ENCODE results near the gene ARFGAP2. TPM values are rescaled to one million over a fixed set of nuclear protein-coding genes. Genes with fewer than 3 reads are reported as not detected.
A peak's percentile ranks its signal among the peaks of the same experiment; 100 is the strongest.

Gene ARFGAP2
- total RNA-seq, 1 donor from 2014 or later, result 94.2 TPM

- no peak for ATAC-seq
- intact Hi-C loops (cut with DNase I), result no loop called here
Measured at GRCh38 chr11:47156333-47156732, 20.3 kb downstream of the ARFGAP2 start.

GRCh38 chr11:47155879-47156278 is 20.8 kb downstream of the ARFGAP2 start:
- intact Hi-C loops (cut with DNase I), result no loop called here
- ATAC-seq, result no peak
- no peak for DNase-seq (ENCODE audit: low spot score)

More at GRCh38 chr11:47156333-47156732, 20.3 kb downstream of the ARFGAP2 start:
- DNase-seq (ENCODE audit: low spot score), result no peak

- intact Hi-C loops (cut with DNase I), result loop anchor here (5.0 kb wide), 1 partner anchor 268 kb away; no protein-coding TSS in a partner anchor
- DNase-seq (ENCODE audit: low spot score) (no peak), ATAC-seq (no peak)
Measured at GRCh38 chr11:47154616-47155570, 21.8 kb downstream of the ARFGAP2 start.

- ATAC-seq (peak; percentile 92), DNase-seq (ENCODE audit: low spot score) (peak; percentile 88)
- intact Hi-C loops (cut with DNase I), result loop anchor here (5.0 kb wide), 1 partner anchor 266 kb away; no protein-coding TSS in a partner anchor
Measured at GRCh38 chr11:47152953-47153950, 23.4 kb downstream of the ARFGAP2 start.

- no peak for DNase-seq (ENCODE audit: low spot score)
- intact Hi-C loops (cut with DNase I), result loop anchor here (5.0 kb wide), 1 partner anchor 265 kb away; no protein-coding TSS in a partner anchor
- ATAC-seq, result peak; percentile 60
Measured at GRCh38 chr11:47152126-47152952, 24.3 kb downstream of the ARFGAP2 start.

- intact Hi-C loops (cut with DNase I), result loop anchor here (5.0 kb wide), 1 partner anchor 262 kb away; no protein-coding TSS in a partner anchor
- ATAC-seq (no peak), DNase-seq (ENCODE audit: low spot score) (no peak)
Measured at GRCh38 chr11:47149782-47150181, 26.9 kb downstream of the ARFGAP2 start.

- DNase-seq (ENCODE audit: low spot score) (no peak), ATAC-seq (peak; percentile 69)
- intact Hi-C loops (cut with DNase I), result no loop called here
Measured at GRCh38 chr11:47148903-47149531, 27.7 kb downstream of the ARFGAP2 start.

GRCh38 chr11:47148270-47148669 is 28.4 kb downstream of the ARFGAP2 start:
- intact Hi-C loops (cut with DNase I), result no loop called here
- ATAC-seq (no peak), DNase-seq (ENCODE audit: low spot score) (no peak)

- ATAC-seq (no peak), DNase-seq (ENCODE audit: low spot score) (no peak)
- intact Hi-C loops (cut with DNase I), result no loop called here
Measured at GRCh38 chr11:47147681-47148080, 29.0 kb downstream of the ARFGAP2 start.

GRCh38 chr11:47147250-47147649 is 29.4 kb downstream of the ARFGAP2 start:
- no peak for DNase-seq (ENCODE audit: low spot score)
- intact Hi-C loops (cut with DNase I), result no loop called here
- no peak for ATAC-seq

- DNase-seq (ENCODE audit: low spot score) (no peak), ATAC-seq (peak; percentile 18)
- intact Hi-C loops (cut with DNase I), result no loop called here
Measured at GRCh38 chr11:47144541-47144940, 32.1 kb downstream of the ARFGAP2 start.

GRCh38 chr11:47143322-47143721 is 33.4 kb downstream of the ARFGAP2 start:
- peak; percentile 97 for ATAC-seq
- intact Hi-C loops (cut with DNase I), result no loop called here
- DNase-seq (ENCODE audit: low spot score), result no peak

- no peak for DNase-seq (ENCODE audit: low spot score)
- ATAC-seq, result no peak
- intact Hi-C loops (cut with DNase I), result no loop called here
Measured at GRCh38 chr11:47139878-47140277, 36.8 kb downstream of the ARFGAP2 start.

- intact Hi-C loops (cut with DNase I), result no loop called here
- ATAC-seq, result no peak
- DNase-seq (ENCODE audit: low spot score), result no peak
Measured at GRCh38 chr11:47137476-47137875, 39.2 kb downstream of the ARFGAP2 start.

- no peak for ATAC-seq
- intact Hi-C loops (cut with DNase I), result no loop called here
- no peak for DNase-seq (ENCODE audit: low spot score)
Measured at GRCh38 chr11:47136921-47137320, 39.8 kb downstream of the ARFGAP2 start.

- intact Hi-C loops (cut with DNase I), result no loop called here
- ATAC-seq (peak; percentile 85), DNase-seq (ENCODE audit: low spot score) (no peak)
Measured at GRCh38 chr11:47136327-47136726, 40.4 kb downstream of the ARFGAP2 start.

- ATAC-seq (no peak), DNase-seq (ENCODE audit: low spot score) (no peak)
Measured at GRCh38 chr11:47132981-47133380, 43.7 kb downstream of the ARFGAP2 start.

GRCh38 chr11:47132490-47132889 is 44.2 kb downstream of the ARFGAP2 start:
- DNase-seq (ENCODE audit: low spot score), result no peak
- intact Hi-C loops (cut with DNase I), result no loop called here
- ATAC-seq, result no peak

More at GRCh38 chr11:47132981-47133380, 43.7 kb downstream of the ARFGAP2 start:
- intact Hi-C loops (cut with DNase I), result no loop called here
